HG03060 (cell line): ENCODE measurements around the gene ORAI2.
"Not testable (repeated sequence)": the region's sequence is repeated elsewhere in the genome, so short reads cannot be mapped to it uniquely, and the experiment has no call there.

Experiments used
- ATAC-seq: cut with Tn5 transposase; IDR thresholded peaks from one replicate; pipeline ENCODE4 v1.9.1; 2021; ENCODE audit warnings: low read depth, moderate number of reproducible peaks; ENCODE audit not compliant: unreplicated experiment

The ORAI2 gene

DNA sequence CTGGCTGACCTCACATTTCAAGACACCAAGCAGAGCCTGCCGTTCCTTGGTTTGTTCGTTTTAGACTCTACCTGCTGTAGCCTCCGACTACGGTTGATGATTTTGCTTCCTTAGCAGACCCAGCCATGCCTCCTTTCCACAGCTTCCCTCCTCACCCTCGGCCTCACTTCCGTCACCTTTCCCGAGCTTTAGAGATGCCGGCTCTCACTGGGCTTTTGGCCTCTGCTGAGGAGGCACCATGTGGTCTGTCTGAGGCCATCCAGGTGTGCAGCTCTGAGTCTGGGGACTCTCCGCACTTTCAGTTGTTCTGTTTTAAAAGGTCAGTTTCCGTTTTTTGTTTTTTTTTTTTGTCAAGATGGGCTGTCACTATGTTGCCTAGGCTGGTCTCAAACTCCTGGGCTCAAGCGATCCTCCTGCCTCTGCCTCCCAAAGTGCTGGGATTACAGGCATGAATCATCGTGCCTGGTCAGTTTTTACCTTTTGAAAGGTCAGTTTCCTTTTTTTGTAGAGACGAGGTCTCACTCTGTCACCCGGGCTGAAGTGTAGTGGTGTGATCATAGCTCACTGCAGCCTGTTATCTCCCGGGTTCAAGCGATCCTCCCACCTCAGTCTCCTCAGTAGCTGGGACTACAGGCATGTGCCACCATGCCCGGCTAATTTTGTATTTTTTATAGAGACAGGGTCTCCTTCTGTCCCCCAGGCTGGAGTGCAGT is 11.7 kb downstream of the ORAI2 start:
- no peak for ATAC-seq

GRCh38 chr7:102445674-102446071 is 12.3 kb downstream of the ORAI2 start:
- no peak for ATAC-seq

DNA sequence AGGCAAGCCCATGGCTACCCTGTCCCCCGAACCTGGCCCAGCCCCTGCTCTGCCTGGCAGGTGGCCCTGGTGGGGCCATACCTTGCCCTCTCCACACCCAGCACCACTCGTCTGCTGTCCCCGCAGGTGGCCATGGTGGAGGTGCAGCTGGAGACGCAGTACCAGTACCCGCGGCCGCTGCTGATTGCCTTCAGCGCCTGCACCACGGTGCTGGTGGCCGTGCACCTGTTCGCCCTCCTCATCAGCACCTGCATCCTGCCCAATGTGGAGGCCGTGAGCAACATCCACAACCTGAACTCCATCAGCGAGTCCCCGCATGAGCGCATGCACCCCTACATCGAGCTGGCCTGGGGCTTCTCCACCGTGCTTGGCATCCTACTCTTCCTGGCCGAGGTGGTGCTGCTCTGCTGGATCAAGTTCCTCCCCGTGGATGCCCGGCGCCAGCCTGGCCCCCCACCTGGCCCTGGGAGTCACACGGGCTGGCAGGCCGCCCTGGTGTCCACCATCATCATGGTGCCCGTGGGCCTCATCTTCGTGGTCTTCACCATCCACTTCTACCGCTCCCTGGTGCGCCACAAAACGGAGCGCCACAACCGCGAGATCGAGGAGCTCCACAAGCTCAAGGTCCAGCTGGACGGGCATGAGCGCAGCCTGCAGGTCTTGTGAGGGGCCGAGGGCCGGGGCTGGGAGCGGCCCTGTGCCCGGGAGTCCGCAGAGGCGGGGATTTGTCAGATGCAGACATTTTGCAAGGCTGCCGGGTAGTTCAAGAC is 13.2 kb downstream of the ORAI2 start:
- no peak for ATAC-seq

DNA sequence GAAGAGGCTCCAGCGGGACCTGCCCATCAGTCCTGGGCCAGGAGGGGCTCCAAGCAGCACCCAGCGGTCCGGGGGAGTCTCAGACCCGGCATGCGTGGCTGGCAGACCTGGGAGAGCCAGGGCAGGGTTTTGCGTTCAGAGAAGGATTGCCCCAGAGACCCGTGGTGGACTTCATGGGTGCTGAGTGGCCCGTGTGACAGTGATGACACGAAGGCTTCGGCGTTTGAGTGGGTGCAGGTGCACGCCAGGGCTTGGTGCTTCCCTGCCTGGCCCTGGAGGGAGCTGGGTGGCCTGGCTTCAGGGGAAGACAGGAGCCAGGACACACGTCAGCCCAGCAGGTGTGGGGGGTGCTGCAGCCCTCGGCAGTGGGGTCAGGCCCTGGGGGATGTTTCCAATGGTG is 13.9 kb downstream of the ORAI2 start:
- no peak for ATAC-seq

GRCh38 chr7:102449136-102449535 is 15.8 kb downstream of the ORAI2 start:
- no peak for ATAC-seq

DNA sequence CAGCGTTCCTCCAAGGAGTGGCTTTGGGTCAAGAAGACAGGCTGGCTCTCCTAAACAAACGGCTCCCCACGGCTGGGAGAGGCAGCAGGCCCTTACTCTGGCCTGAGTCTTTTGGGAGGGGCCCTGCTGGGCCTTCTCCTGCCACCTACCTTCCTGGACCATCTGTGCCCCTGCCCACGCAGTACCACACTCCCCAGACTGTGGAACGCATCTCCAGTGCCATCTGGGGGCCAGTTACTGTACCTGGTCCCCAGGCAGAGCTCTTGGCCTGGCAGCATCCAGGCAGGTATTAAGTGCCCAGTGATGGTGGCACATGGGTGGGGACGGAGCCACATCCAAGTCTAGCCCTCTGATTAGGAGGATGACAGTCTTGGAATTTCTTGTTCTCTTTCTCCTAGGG is 16.9 kb downstream of the ORAI2 start:
- ATAC-seq = no peak

- ATAC-seq = no peak
Measured at GRCh38 chr7:102451371-102452054, 18.1 kb downstream of the ORAI2 start.

DNA sequence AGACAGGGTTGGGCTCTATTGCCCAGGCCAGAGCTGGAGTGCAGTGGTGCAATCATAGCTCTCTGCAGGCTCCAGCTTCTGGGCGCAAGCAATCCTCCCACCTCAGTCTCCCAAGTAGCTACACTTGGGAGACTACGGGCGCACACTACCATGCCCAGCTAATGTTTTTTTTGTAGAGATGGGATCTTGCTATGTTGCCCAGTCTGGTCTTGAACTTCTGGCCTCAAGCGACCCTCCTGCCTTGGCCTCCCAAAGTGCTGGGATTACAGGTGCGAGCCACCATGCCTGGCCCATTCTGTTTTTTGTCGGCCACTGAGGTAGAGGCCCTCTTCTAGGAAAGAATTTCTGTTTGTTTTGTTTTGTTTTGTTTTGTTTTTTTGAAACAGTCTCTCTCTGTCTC is 19.1 kb downstream of the ORAI2 start:
- ATAC-seq = no peak

GRCh38 chr7:102453319-102453718 is 19.9 kb downstream of the ORAI2 start:
- ATAC-seq = no peak

DNA sequence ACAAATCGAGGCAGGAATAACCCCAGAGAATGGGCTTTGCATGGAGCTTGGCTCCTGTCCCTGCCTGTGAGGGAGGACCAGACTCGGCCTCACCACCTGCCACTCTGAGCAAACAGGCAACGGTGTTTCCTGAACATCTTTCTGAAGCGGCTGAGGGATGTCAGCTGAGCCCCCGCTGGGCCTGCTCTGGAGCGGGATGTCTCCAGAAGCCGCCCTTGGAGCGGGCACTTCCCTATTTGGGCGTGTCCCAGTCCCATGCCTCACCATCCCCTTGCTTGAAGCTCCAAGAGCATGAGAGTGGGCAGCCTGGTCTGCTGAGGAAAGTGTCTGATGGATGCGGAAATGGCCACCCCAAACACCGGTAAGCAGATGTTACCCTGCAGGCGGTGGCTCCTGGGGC is 21.1 kb downstream of the ORAI2 start:
- no peak for ATAC-seq

- ATAC-seq = not testable (repeated sequence)
Measured at GRCh38 chr7:102454932-102455331, 21.6 kb downstream of the ORAI2 start.

DNA sequence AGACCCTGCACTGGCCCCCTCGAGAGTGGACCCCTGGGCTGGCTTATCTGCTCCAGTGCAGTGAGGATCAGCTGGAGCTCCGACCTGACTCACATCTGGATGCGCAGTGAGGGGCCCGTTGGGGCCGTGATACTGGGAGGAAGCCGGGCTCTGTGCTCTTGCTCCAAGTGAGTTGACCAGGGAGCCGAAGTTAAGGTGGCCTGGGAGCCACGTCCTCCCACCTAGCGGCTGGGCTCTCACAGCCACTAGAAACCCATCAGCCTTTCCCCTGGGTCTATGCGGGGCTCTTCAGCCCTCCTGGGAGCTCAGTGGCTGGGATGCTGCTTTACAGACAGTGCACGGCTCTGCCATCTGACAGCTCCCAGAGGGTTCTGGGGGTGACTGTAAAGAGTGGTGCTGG is 22.2 kb downstream of the ORAI2 start:
- ATAC-seq = no peak

DNA sequence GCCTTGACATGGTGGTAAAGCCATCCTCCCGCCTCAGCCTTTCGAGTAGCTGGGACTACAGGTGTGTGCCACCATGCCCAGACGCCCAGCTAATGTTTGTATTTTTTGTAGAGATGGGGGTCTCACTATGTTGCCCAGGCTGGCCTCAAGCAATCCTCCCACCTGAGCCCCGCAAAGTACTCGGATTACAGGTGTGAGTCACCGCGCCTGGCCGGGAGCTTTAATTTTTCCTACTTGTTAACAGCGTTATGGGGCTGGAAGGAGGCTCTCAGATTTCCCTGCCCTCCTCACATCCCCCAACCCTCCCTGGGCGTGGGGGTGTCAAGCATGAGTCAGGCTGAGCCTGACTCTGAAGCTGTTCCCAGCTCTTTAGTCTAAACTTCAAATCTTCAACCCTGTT is 23.0 kb downstream of the ORAI2 start:
- ATAC-seq = no peak

DNA sequence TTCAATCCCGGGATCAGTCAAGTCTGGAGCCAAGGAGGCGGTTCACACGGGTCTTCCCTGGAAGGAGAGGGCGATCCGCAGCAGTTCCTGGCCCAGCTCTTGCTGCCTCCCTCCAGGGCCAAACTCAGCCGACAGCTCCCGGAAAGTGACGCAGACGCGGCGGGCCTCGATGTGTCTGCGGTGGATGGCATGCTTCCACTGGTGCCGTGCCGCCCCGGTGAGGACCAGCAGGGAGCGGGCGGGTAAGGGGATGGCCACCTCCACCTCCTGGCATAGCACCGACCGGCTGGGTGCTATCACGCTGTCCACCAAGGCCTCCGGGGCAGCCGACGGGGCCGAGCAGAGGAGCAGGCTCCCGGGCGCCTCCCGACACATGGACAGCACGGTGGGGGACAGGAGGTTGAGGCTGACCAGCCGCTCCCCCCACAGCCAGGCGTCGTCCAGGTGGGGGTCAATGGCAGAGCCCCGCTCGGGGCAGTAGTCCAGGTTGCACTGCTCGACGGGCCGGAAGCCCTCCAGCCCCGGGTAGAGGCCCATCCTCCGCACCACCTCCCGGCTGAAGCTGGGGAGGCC is 24.1 kb downstream of the ORAI2 start:
- no peak for ATAC-seq

DNA sequence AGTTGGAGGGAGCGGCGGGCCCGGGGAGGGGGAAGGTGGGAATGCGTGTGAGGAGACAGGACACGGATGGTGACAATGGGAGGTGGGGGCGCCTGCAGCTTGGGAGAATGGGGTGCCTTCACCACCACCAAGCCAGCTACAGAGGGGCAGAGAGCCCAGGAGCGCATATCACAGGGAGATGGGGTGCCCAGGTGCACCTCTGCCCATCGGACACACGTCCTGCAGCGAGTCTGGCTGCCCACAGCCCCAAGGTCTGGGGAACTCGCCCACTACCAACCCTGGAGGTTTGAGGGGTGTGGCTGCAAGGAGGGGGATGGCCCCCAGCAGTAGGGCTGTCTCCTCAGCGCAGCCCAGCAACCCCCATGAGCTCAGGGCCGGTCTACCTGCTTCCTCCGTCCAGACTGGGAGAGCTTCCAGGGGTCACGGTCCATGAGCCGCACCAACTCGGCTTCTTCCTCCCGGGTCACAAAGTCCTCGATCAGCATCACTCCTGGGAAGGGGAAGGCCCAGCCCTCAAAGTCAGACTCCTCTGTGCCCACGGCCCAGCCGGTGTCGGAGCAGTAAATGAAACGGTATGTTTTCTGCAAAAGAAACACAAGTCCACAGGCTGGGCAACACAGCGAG is 26.0 kb downstream of the ORAI2 start:
- no peak for ATAC-seq

- no peak for ATAC-seq
Measured at GRCh38 chr7:102460467-102460866, 27.1 kb downstream of the ORAI2 start.

GRCh38 chr7:102463841-102464576 is 30.6 kb downstream of the ORAI2 start:
- no peak for ATAC-seq

- ATAC-seq = peak; percentile 58
Measured at GRCh38 chr7:102464577-102465280, 31.4 kb downstream of the ORAI2 start, which contains the start of the genes ALKBH4 and LRWD1. TSS of gene ALKBH4 (minus strand) at chr7:102464863. CDS start at chr7:102464836, 27 bp downstream. TSS of gene LRWD1 (plus strand) at chr7:102464984. CDS start at chr7:102465081, 97 bp downstream.

DNA sequence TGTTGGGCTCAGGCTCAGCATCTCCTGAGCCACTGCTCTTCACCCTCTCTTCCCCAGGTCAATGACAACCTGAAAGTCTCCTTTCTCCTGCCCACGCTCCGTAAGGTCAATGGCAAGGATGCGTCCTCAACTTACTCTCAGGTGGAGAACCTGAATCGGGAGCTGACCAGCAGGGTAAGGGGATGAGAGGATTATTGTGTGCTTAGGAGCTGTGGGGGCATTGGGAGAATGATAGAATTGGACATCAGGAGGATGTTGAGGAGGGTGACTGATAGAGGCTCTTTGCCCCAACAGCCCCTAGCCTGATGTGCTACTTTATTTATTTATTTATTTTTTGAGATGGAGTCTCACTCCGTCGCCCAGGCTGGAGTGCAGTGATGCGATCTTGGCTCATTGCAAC is 32.7 kb downstream of the ORAI2 start:
- ATAC-seq = no peak
